GM12865 (cell line): ENCODE data around the gene TMEM59.
A peak's percentile ranks its signal among the peaks of the same experiment; 100 is the strongest.

Experiments
- DNase-seq: peaks from one replicate; pipeline ENCODE4 v3.0.0; 2010; ENCODE audit warnings: low read depth
- H3K4me3 ChIP-seq: 2 replicates; pipeline ENCODE4 v1.5.1; 2011; ENCODE audit warnings: mild to moderate bottlenecking, low read depth, low read length, control low read depth
- CTCF ChIP-seq: IDR thresholded peaks from 2 replicates; pipeline ENCODE4 v1.5.1; 2011; ENCODE audit warnings: low read length, control low read depth, low read depth, inconsistent platforms; ENCODE audit not compliant: insufficient read depth; ENCODE audit errors: missing control alignments

The TMEM59 gene

DNA sequence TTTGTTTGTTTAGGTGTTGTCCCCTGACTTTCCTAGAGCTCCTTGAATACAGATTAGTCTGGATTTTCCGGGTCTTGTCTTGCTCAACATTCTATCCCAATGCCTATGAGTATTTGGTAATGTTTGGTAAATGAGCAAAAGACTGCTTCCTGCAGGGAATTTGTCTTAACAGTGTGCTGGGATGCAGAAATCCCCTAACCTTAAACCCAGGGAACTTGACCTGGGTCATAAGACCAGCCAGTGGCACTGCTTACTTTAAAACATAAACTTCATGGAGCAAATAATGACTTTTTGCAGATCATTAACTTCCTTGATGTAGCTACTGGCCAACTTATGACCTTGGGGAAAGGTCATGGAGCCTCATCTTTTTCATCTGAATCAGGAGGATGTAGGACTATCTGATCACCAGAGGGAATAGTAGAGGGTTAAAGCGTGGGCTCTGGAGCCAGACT is 27.6 kb upstream of the TMEM59 start:
- DNase-seq, result no peak
- H3K4me3 ChIP-seq, result no peak overlapping the region
- TF ChIP-seq CTCF, result no peak

- TF ChIP-seq CTCF, result no peak
- no peak overlapping the region for H3K4me3 ChIP-seq
- no peak for DNase-seq
Observed at GRCh38 chr1:54077359-54077758, 24.4 kb upstream of the TMEM59 start.

- H3K4me3 ChIP-seq, result no peak overlapping the region
- TF ChIP-seq CTCF, result peak; percentile 49
- peak; percentile 48 for DNase-seq
Observed at GRCh38 chr1:54070171-54070837, 17.3 kb upstream of the TMEM59 start.

DNA sequence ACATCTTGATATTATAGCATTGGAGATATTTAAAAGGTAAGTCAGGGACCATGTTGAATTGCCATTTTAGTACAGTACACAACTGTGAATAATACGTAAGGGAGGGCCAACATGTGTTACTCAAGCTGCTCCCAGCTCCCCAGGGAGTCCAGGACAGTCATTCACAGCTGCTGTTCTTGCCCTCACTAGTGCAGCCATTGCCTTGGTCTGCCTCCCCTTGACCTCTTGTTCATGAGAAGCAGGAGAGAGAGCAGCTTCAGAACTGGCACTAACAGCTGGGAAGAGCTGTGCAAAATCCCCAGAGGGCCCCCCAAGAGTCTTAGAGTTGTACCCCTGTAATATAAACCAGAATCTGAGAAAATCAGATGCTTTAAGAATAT is 16.8 kb upstream of the TMEM59 start:
- H3K4me3 ChIP-seq, result no peak overlapping the region
- TF ChIP-seq CTCF, result no peak
- DNase-seq, result no peak

DNA sequence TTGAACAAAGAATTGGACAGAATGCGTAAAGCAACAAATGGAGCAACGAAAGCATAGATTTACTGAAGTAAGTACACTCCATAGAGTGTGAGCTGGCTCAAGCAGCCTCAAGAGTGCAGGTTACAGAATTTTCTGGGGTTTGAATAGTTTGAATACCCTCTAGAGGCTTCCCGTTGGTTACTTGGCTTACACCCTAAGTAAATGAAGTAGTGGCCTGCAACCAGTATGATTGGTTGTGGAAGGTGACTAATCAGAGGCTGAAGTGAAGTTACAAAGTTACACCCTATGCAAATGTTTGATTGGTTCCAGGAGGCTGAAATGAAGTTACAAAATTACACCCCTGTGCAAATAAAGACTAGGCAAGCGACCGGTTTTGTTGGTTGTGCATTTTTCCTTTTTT is 11.3 kb upstream of the TMEM59 start:
- no peak for TF ChIP-seq CTCF
- no peak overlapping the region for H3K4me3 ChIP-seq
- DNase-seq, result no peak

DNA sequence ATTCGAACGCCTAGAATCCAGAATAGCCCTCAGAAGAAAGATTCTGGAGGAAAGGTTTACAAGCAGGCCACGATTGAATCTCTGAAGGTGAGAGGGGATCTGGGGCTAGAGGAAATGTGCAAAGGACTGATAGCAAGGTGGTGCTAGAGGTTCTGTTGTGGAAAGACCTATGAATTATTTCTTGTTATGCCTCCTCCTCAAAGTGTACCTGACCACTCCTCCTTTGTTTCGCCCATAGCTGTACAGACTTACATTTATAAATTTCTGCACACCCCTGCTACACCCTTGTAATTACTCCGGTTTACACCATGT is 1.4 kb upstream of the TMEM59 start:
- DNase-seq, result peak; percentile 34
- TF ChIP-seq CTCF, result no peak
- H3K4me3 ChIP-seq, result peak overlapping the region; percentile 93

DNA sequence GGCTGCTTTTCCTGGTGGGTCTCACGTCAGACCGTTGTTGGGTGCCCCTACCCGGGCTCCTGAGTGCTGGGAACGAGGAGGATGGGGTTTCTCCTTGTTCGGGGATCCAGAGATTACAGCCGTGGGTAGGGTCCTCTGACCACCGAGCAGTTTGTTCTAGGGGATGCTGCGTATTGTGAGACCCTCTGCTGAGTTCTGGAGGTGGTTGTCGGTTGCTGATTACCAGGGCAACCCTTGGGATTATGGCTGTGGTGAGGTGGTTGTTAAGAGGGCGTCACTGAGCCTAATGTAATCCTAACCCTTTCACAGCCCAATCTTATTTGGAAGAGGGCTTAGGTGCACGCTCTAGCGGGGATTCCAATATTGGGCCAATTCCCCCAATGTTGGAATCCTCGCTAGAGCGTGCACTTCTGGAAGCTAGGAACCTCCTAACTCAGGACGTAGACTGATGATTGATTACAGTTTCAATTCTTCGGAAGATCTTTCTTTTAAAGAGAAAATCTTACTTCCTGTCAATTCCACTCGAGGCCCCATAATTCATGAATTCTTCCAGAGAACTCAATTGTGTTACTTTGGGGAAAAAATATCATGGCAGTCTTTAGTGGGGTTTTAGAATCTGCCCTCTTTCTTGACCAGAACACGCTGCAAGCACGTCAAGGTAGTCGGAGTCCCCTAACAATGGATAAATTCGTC is 887 bp upstream of the TMEM59 start:
- peak overlapping the region; percentile 93 for H3K4me3 ChIP-seq
- DNase-seq, result no peak
- no peak for TF ChIP-seq CTCF
